ENCODE results near the gene PAX7.
"Not testable (repeated sequence)": the region's sequence is repeated elsewhere in the genome, so short reads cannot be mapped to it uniquely, and the experiment has no call there.

Gene PAX7

DNA sequence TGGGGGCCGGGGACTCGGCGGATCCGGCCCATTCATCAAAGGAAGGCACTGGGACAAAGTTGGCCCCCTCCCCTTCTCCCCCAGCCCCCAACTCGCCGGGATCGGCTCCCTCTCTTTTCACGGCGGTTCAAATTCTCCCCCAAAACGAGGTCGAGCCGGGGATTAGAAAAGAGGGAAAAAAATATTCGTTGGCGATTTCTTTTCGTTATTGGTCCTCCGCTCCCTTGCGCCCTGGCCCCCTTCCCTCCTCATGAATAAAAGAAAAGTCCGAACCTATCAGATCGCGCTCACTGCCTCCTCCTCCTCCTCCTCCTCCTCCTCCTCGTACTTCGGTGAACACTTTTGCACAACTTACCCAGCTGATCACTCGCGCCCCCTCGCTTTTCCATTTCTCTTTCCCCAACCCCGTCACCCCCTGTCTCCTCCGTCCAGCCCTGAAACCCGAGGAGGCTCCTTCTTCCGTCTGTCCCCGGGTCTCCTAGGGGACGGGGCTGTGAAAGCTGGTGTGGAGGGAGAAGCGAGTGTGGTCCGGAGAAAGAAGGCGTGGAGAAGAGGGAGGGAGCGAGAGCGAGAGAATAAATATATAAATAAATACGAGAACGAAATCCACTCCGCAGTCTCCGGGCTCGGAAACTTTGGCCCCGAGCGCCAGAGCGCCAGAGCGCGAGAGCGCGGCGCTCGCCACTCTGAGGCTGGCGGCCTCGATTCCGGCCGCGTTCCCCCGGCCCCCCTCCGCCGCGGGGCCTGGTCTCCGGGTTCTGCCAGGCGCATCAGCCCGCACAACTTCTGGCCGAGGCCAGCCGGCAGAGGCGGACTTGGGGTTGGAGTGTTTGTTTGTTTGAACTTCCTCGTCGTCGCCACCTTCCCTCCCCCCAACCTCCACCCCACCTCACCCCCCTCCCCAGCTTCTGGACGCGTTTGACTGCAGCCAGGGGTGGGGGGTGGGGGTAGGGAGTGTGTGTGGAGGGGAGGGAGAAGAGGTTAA is at the start of gene PAX7:
PAX7 (plus strand) TSS at position 336 of the 985 bp plus-strand sequence. CDS start 758 bp downstream, outside the sequence.
- DNase-seq (ENCODE audit: low read depth) = no peak

DNA sequence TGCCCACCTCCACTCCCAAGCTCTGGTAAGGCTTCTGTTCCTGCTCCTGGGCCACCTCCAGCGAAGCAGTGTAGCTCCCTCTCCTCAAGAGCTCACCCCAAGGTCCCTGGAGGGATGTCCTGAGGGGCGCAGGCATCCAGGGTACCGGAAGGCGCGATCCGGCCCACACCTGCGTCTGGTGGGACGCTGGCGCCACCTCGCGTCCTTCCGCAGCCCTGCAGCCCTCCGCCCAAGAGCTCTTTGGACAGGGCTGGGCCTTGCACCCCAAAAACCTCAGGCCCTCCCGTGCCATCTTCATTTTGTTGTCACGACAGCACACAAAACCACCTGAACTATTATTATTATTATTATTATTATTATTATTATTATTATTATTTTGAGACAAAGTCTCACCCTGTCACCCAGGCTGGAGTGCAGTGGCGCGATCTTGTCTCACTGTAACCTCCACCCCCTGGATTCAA is 49.2 kb upstream of the PAX7 start:
- no peak for DNase-seq (ENCODE audit: low read depth)

DNA sequence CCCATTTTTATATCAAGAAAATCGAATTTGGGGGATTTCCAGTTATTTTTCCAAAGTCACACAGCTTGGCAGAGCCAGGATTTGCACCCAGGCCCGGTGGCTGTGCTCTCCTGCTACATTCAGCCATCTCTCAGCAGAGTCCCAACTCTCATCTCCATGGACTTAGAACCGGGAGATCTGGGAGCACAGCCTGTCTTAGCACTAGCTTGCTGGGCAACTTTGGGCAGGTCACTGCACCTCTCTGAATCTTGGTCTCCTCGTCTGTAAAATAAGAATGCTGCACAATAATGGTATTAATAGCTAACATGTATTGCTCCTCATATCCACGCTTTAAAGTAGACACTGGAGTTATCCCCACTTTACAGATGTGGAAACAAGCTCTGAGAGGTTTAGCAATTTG is 47.8 kb upstream of the PAX7 start:
- no peak for DNase-seq (ENCODE audit: low read depth)

DNA sequence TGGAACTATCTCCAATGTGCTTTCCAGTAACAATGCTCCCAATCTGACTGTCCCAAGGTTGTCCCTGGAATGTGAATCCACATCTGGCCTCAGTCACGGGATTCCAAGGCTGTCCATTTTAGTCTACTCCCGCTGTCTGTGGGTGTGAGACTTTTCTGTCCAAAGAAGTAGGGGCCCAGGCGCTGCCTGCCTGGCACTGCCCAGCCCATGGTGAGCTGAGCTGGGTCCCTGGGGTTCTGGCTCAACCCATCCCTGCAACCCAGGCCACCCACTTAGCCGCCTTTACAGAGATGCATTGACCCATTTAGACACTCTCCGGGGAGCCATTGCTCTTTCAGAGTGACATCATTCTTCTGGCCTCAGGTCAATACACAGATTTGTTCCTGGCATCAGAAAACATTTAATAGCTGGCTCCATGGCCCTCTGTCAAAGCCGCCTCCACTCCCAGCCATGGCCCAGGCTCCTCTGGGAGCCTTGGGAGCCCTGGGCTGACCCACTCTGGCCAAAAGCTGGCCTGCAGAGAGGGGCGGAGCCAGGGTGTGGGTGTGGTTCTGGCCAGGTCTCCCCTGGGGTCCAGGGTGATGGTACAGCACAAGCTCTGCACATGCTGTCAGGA is 47.2 kb upstream of the PAX7 start:
- no peak for DNase-seq (ENCODE audit: low read depth)

DNA sequence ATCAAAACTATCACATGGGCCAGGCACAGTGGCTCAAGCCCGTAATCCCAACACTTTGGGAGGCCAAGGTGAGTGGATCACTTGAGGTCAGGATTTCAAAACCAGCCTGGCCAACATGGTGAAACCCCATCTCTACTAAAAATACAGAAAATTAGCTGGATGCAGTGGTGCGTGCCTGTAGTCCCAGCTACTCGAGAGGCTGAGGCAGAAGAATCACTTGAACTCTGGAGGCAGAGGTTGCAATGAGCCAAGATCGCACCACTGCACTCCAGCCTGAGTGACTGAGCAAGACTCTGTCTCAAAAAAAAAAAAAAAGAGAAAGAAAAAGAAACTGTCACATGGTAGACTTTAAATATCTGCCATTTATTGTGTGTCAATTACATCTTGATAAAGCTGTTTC is 44.6 kb upstream of the PAX7 start:
- not testable (repeated sequence) for DNase-seq (ENCODE audit: low read depth)

DNA sequence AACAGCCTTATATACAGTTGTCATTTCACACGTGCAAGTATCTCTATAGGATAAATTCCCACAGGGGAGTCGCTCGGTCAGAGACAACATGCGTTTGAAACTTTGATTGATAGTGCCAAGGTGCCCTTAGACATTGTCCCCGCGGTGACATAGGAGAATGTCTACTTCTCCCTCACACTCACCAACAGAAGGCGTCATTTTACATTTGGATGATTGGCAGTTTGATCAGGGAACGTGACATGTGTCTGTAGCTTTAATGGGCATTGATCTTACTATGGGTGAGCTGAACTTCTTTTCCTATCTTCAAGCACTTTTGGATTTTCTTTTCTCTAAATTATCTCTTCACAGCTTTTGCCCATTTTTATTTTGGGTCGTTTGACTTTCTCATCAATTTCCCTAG is 42.6 kb upstream of the PAX7 start:
- DNase-seq (ENCODE audit: low read depth) = no peak

DNA sequence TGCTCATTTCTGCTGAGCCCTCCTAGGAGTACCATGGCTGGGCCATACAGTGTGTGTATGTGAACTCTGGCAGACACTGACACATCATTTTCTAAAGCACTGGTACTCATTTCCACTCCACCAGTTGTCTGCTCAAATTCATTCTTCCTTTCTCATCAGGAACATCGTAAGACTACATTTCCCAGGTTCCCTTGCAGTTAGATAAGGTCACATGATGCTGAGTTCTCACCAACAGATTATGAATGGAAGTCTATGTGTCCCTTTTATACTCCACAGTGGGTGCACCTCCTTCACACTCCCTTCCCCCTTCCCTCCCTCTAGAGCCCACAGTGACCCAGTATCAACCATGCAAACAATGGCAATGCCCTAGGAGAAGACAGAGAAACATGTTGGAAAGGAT is 38.3 kb upstream of the PAX7 start:
- DNase-seq (ENCODE audit: low read depth) = no peak

DNA sequence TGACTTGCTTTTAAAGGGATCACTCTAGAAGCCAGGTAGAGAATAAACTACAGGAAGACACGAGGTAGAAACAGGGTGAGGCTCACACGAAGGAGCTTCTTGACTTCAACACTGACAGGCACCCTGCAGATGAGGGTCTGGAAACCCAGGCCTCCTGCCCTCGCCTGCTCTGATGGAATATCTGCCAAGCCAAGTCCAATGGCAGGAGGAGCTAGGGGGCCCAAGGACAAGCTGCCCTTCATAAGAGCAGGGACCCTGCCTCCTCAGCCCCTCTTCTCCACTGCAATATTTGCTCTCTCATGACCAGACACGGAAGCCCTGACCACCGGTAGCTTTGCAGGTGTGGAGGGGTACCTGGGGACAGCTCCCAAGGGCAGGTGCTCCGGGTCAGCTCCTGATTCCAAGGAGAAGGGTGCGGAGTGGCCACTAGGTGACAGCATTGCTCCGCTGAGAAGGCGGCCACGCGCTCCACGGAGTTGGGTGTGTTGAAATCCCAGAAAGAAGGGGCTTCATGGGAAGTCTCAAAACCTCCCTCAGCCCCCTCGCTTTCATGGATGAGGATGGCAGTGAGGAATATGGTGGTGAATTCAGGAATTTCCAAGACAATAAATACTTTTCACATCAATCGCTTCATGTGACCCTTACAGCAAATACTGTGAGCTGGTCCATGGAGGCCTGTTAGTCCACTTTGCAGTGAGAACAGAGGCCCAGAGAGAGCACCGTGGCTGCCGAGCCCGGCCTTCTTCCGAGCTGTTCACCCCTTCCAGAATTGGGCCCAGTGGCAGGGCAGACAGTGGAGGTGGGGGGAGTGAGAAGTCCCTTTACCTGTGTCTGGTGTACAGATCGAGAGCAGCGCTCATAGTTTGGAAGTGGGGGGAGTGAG is 33.2 kb upstream of the PAX7 start:
- no peak for DNase-seq (ENCODE audit: low read depth)

DNA sequence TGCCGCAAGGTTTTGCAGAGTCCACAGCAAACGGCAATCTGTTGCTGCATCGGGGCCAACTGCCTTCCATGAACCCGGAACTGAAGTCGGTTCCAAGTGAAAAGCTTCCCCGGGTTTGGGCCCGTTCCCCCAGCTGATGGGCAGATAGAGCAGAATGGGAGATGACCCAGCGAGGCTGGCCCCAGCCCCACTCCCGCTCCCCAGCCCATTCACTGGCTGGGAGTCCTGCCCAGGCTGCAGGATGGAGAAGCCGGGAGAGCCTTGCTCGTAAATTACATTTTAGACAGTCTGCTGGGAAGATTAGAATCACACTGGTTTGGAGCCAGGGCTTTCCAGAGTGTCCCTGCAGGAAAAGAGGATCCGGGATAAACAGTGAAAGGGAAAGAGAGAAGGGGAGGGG is 31.6 kb upstream of the PAX7 start:
- no peak for DNase-seq (ENCODE audit: low read depth)

DNA sequence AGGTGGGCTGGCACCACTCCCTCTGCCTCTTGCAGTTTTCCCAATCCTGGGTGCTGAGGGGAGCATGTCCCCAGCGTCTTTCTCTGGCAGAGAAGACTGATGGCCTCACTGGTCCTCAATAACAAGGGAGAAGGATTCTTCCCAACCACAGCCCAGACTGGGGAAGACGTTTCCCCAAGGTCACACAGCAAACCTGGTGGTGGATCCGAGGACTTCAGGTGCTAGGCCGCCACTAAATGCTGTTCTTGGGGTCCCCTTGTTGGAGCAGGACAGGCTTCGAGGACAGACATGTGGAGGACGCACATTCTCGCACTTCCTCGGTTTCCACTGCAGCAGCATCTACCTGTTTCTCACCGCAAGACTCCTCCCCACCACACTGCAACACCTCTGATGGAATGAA is 30.9 kb upstream of the PAX7 start:
- no peak for DNase-seq (ENCODE audit: low read depth)

DNA sequence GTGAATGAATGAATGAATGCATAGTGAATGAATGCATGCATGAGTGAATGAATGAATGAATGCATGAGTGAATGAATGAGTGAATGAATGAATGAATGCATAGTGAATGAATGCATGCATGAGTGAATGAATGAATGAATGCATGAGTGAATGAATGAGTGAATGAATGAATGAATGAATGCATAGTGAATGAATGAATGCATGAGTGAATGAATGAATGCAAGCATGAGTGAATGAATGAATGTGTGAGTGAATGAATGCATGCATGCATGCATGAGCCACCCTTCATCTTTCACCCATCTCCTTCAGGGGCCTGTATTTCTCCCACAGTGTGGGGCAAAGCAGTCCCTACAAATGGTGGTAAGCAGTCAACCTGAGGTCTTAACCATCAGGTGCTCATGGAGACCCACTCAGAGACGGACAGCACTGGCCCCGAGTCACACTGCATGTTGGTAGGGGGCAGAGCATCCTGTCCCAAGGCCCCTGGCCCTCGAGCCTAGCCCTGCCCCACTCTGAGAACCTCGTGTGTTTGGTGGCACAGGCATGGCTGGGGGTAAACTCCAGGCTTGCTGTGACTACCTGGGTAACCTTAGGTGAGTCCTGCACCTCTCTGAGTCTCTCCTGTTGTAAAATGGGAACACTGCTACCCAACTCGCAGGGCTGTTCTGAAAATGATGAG is 28.0 kb upstream of the PAX7 start:
- no peak for DNase-seq (ENCODE audit: low read depth)

DNA sequence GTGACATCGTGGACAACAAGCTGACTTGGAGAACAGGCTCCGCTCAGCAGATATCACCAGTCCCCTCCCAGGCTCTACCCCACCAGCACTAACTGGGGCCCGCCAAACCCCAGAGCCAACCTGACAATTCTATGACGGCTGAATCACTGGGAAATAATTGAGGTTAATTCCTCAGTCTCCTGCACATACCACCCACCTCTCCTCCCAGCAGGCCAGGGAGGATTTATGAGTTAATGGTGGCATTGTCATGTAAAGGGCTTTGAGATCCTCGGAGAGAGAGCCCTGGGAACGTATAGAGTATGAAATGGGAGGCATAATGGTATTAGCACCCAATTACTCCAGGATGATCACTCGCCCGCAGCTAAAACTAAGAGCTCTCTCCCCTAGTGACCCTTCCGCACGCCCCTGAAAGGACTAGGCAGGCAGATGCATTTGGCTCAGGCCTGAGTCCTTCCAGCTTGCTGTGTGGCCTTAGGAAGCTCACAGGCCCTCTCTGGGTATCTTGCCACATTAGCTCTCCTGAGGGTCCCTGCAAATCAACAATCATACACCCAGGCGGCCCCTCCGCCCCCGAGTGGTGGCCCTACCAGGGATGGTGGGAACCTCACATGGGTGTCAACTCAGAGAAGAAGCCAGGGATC is 27.3 kb upstream of the PAX7 start:
- DNase-seq (ENCODE audit: low read depth) = no peak

DNA sequence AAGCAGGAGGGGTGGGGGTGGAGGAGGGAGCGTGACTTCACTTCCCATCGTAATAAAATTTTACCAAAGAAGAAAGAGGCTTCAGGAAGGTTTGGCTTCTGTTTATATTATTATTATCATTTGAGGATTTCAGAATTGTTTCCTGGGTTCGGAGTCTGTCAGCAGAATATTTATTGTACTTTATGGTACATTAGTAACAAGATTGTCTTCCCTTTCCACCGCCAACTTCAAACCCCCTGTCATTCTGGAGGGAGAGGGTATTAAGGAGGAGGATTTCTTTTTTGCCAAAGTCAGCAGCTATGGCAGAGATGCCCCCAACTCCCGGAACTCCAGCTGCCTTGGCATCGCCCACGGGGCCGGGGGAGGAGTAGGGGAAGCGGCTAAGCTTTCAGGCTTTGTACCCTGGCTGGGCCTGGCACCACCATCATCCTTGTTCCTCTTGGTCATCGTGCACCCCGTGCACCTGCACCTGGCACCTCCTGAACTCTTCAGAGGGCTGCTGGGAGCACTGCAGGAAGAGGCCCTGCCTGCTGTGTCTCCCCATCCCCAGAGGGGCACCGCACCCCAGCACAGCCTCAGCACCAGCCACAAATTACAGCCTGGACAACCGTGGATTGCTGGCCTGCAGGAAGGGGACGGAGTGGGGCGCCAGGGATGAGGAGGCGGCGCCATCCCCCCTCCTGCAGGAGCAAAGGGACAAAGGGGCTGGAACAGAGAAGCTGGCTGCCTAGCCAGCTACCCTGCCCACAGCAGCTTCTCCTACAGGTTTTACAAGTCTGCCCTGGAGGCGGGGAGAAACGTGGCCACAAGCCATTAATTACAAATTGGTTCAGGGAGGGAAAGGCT is 24.0 kb upstream of the PAX7 start:
- no peak for DNase-seq (ENCODE audit: low read depth)

DNA sequence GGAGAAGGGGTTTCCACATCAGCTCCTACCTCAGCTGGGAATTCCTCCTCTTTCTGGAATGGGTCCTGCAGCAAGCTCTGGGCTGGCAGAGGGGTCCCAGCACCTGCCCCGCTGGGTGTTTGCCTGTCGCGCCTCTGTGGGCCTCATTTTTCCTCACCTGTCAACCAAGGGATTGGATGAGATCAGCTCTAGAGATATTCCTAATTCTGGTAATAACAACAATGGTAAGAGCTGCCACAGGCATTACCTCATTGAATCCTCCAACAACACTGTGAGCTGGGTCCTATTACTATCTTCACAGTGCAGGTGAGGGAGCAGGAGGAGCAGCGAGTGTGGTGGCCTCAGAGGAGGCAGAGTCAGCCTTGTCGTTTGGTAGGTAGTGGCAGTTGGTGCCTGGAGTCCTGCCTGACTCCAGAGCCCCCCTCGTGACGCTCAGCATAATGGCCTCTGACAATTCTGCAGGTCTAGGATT is 23.3 kb upstream of the PAX7 start:
- DNase-seq (ENCODE audit: low read depth) = no peak

DNA sequence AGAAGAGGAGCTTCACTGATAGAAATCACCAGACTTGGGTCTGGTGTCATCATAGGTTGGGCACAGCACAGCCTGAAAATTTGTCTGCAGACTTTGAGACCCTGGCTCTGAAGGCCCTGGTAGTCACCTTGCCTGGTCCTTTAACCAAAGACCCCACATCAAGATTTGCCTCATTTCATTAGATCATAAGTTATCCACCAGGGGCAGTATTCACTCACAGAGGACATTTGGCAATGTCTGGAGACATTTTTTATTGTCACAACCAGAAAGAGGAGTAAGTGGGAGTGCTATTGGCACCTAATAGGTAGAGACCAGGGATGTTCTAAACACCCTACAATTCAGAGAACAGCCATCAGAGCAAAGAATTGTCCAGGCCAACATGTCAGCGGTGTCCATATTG is 22.1 kb upstream of the PAX7 start:
- DNase-seq (ENCODE audit: low read depth) = no peak

DNA sequence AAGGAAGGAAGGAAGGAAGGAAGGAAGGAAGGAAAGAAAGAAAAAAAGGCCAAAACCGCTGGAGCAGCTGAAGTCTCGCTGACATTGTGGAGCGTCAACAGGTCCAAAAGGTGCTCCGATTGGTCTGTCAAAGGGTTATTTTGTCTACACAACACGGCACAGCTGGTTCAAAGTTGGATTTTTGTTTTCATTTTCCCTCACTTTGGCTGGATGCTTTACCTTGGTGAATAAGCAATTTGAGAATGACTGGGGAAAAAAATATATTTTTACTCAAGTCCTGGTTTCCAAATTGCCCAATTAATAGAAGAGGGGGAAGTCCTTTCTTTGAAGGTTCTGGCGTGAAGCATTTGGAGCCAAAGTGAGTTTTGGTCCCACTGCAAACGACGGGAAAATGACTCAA is 19.3 kb upstream of the PAX7 start:
- DNase-seq (ENCODE audit: low read depth) = no peak

DNA sequence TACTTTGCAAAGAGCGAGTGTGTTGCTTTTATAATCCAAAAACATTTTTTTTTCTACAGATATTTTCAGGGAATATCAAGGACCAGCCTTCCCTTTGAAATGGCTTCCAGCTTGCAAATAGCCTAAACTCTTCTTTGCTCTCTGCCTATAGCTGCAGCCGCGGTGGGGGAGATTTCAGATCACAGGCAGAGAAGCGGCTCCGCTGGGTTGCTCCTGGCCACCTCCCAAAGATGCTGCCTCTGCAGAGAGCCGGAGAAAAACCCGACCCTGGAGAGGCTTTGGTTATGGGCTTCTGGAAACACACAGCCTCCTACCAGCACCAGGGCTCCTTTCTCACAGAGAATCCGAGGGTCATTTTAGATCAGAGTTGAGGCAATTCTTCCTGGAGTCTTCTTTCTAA is 18.6 kb upstream of the PAX7 start:
- DNase-seq (ENCODE audit: low read depth) = no peak

DNA sequence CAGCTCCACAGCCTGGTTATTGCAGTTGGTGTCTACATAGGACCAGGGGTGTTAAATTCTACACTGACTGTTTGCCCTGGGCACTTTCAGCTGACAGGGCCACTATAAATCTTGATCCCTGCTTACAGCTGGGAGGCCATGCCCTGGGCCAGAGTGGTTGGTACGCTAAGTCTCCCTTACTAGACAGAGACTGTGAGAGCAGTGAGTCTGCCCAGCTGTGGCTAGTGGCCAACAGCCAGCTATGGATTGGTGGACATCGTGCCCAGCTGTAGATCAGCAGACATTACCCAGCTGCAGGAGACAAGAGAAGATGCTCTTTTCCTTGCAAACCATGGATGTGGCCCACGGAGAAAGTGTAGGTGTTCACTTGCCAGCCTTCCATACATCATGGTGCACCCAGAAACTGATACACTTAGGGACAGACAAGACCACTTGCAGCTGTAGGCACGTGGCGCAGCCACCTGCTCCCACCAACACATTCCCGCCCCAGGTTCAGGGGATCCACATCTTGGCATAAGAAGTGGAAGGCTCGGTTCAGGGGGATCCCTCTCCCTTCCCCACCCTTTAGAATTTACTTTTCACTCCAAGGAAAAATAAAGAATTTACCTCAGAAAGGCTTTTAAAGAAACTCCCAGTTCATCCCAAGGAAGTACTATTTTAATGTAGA is 16.4 kb upstream of the PAX7 start:
- no peak for DNase-seq (ENCODE audit: low read depth)

All from HS-5 (cell line).